ENCODE measurements around the gene TVP23A. TPM values are rescaled to one million over a fixed set of nuclear protein-coding genes. Genes with fewer than 3 reads are reported as not detected.
"Not testable (repeated sequence)": the region's sequence is repeated elsewhere in the genome, so short reads cannot be mapped to it uniquely, and the experiment has no call there.

The TVP23A gene
- total and polyA plus RNA-seq, 7 donors: 0.01 to 0.13 (median 0.06) TPM; not detected in 3

DNA sequence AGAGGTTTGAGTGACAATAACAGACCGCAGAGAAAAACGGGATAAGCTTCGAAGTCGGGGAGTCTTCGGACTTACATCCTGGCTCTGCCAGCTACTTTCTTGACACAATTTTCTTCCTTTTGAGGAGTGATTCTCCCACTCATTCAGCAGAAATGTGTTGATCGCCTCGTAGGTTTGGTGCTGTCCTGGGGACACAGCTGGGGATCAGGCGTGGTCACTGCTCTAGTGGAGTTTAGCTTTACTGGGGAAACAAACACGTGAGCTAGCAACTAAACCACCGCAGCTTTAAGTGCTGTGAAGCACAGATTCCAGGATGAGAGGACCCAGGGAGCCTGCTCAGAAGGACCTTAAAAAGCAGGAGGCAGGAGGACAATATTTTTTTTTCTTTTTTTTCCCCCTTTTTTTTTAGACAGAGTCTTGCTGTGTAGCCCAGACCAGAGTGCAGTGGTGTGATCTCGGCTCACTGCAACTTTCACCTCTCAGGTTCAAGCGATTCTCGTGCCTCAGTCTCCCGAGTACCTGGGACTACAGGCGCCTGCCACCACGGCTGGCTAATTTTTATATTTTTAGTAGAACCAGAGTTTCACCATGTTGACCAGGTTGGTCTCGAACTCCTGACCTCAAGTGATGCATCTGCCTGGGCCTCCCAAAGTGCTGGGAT lies 74.1 kb downstream of the TVP23A start:
- TF ChIP-seq, protein P1, sequence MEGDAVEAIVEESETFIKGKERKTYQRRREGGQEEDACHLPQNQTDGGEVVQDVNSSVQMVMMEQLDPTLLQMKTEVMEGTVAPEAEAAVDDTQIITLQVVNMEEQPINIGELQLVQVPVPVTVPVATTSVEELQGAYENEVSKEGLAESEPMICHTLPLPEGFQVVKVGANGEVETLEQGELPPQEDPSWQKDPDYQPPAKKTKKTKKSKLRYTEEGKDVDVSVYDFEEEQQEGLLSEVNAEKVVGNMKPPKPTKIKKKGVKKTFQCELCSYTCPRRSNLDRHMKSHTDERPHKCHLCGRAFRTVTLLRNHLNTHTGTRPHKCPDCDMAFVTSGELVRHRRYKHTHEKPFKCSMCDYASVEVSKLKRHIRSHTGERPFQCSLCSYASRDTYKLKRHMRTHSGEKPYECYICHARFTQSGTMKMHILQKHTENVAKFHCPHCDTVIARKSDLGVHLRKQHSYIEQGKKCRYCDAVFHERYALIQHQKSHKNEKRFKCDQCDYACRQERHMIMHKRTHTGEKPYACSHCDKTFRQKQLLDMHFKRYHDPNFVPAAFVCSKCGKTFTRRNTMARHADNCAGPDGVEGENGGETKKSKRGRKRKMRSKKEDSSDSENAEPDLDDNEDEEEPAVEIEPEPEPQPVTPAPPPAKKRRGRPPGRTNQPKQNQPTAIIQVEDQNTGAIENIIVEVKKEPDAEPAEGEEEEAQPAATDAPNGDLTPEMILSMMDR (IDR thresholded peaks at IDR 0.05): no peak
- intact Hi-C loops (cut with DNase I): loop anchor here (5.0 to 10.0 kb wide), 4 partner anchors 83 to 1947 kb away; partner anchors contain the start of genes PMM2 (in 1 of the 2) and TMEM186 (in 1 of the 2)
- no peaks in the 10 kb centered on the region for H3K27me3 ChIP-seq (ENCODE audit: insufficient read depth in 3 of 3, low read length in 2 of 3)

DNA sequence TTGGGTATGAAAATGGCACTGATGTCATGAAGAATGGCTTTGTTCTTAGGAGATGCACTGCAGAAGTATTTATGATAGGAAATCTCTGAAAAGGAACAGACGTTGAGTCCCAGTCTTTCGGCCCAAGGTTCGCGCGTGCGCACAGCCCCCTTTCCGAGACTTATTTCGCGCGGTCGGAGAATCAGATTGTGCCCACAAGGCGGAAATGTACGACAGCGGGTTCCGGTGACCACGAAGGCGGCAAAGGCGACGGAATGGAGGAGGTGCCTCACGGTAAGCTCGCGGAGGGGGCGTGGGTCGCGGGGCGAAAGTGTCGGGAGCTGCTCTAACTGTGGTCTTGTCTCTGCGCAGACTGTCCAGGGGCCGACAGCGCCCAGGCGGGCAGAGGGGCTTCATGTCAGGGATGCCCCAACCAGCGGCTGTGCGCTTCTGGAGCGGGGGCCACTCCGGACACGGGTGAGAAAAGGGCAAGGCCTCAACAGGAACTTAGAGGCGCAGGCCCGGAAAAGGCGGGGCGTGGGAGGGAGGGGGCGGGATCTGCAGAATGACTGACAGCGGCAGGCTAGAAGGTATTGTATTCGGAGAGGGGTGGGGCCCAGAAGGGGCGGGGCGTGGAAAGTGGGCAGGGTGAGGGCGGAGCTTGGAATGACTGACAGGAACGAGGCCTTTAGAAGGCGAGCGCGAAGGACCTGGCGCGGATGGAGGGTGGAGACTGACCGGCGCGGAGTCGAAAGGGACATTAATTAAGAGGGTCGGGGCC lies 74.8 kb downstream of the TVP23A start, which contains the start of gene NUBP1:
Gene NUBP1 (plus strand): TSS at position 233 of the 760 bp plus-strand sequence. CDS start 22 bp downstream, at position 255.
- H3K36me3 ChIP-seq (ENCODE audit: insufficient read depth in 1 of 2, low read depth in 1 of 2): peaks cover 6 to 21% of the 10 kb centered on the region in 2 donors
- peaks cover 23% of the 10 kb centered on the region for H3K4me1 ChIP-seq
- H3K27me3 ChIP-seq (ENCODE audit: insufficient read depth in 3 of 3, low read length in 2 of 3): no peaks in the 10 kb centered on the region
- intact Hi-C loops (cut with DNase I): loop anchor here (5.0 to 10.0 kb wide), 3 partner anchors 166 to 1946 kb away; partner anchors contain the start of genes PMM2 (in 1 of the 2) and TMEM186 (in 1 of the 2)
- peak within 1 kb of the TSS; percentile 58 for H3K4me3 ChIP-seq
- H3K27ac ChIP-seq: peak within 1 kb of the TSS; percentile 86
- ATAC-seq: peak; percentile 97 to 98 (median 98)
- DNase-seq: peak; percentile 99
- TF ChIP-seq, protein P1 (IDR thresholded peaks at IDR 0.05): no peak
- 0 to 1% (median 0%) methylated on average over 55 to 57 of the region's 57 CpGs for WGBS, 3 donors
- no peaks in the 10 kb centered on the region for H3K9me3 ChIP-seq

More for the DNA sequence above, 74.1 kb downstream of the TVP23A start:
- H3K4me1 ChIP-seq: peaks cover 20% of the 10 kb centered on the region
- 37 to 40% (median 38%) methylated on average over 17 of the region's 17 CpGs for WGBS, 3 donors
- DNase-seq: peak; percentile 40 to 61
- peak overlapping the region; percentile 58 for H3K4me3 ChIP-seq
- no peaks in the 10 kb centered on the region for H3K9me3 ChIP-seq
- peak overlapping the region; percentile 86 for H3K27ac ChIP-seq
- H3K36me3 ChIP-seq (ENCODE audit: insufficient read depth in 1 of 2, low read depth in 1 of 2): peaks cover 6 to 27% of the 10 kb centered on the region in 2 donors
- ATAC-seq: peak in 3 of 4 donors; percentile 2 to 16 (median 4)

DNA sequence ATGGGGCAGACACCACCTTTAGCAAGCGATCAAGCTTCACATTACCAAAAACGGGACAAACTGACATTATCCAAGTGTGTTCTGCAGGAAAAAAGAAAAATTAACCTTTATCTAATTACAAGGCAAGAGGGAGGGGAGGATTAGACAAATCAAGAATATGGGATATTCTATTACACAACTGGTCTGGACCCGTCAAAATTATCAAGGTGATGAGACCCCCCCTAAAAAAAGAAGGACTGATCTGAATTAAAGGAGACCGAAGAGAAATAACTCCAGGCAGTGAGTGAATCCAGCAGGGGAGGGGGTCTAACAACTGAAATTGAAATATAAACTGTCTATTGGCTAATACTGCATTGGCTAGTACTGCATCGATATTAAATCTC lies 75.4 kb downstream of the TVP23A start:
- H3K27ac ChIP-seq: peak overlapping the region; percentile 86
- WGBS, 3 donors: 29 to 31% (median 30%) methylated on average over 5 of the region's 5 CpGs
- intact Hi-C loops (cut with DNase I): loop anchor here (5.0 to 10.0 kb wide), 3 partner anchors 166 to 1946 kb away; partner anchors contain the start of genes PMM2 (in 1 of the 2) and TMEM186 (in 1 of the 2)

DNA sequence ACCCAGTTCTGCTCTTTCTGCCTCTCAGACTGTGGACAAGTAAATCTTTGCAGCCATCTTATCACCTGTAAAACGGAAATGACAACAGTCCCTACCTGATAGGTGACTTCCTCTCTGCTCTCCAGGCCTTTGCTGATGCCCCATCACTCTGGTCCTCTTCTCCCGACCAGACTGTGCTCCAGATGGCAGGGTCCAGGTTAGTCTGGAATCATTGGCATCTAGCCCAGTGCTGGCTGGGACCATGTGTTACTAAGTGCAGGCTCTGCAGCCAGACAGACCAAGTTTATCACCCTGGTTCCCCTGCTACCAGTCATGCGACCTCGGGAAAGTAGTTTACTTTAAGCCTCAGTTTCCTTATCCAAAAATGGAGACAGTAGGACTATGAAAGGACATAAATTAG lies 76.8 kb downstream of the TVP23A start:
- intact Hi-C loops (cut with DNase I): loop anchor here (2.0 to 10.0 kb wide), 4 partner anchors 165 to 1945 kb away; partner anchors contain the start of genes PMM2 (in 1 of the 2) and TMEM186 (in 1 of the 2)
- no peak for ATAC-seq
- H3K4me3 ChIP-seq: no peak overlapping the region
- TF ChIP-seq, protein P1 (IDR thresholded peaks at IDR 0.05): no peak
- no peak for DNase-seq
- no peaks in the 10 kb centered on the region for H3K9me3 ChIP-seq
- H3K27me3 ChIP-seq (ENCODE audit: insufficient read depth in 3 of 3, low read length in 2 of 3): no peaks in the 10 kb centered on the region
- H3K36me3 ChIP-seq (ENCODE audit: insufficient read depth in 1 of 2, low read depth in 1 of 2): peaks cover 0 to 4% of the 10 kb centered on the region in 2 donors
- peaks cover 39% of the 10 kb centered on the region for H3K4me1 ChIP-seq
- 48 to 54% (median 53%) methylated on average over 4 of the region's 4 CpGs for WGBS, 3 donors
- H3K27ac ChIP-seq: peak overlapping the region; percentile 28

More for the DNA sequence above, 75.4 kb downstream of the TVP23A start:
- DNase-seq: no peak
- H3K36me3 ChIP-seq (ENCODE audit: insufficient read depth in 1 of 2, low read depth in 1 of 2): peaks cover 6 to 15% of the 10 kb centered on the region in 2 donors
- H3K27me3 ChIP-seq (ENCODE audit: insufficient read depth in 3 of 3, low read length in 2 of 3): no peaks in the 10 kb centered on the region
- TF ChIP-seq, protein P1 (IDR thresholded peaks at IDR 0.05): no peak
- no peak for ATAC-seq
- peaks cover 29% of the 10 kb centered on the region for H3K4me1 ChIP-seq
- peak overlapping the region; percentile 58 for H3K4me3 ChIP-seq
- no peaks in the 10 kb centered on the region for H3K9me3 ChIP-seq

DNA sequence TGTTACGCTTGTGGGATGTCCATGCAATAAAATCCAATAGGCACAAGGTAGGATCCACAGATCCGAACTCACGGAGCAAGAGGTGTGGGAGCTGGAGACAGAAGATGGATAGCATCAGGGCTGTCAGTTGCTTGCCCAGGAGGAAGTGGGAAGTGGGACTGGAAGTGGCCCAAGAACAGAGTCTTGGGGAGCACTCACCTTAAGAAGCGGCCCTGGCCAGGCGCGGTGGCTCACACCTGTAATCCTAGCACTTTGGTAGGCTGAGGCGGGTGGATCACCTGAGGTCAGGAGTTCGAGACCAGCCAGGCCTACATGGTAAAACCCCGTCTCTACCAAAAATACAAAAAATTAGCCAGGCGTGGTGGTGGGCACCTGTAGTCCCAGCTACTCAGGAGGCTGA lies 77.3 kb downstream of the TVP23A start:
- H3K27ac ChIP-seq; H3K4me3 ChIP-seq; H3K27me3 ChIP-seq (ENCODE audit: insufficient read depth in 3 of 3, low read length in 2 of 3); DNase-seq; H3K9me3 ChIP-seq; H3K36me3 ChIP-seq (ENCODE audit: insufficient read depth in 1 of 2, low read depth in 1 of 2); ATAC-seq: not testable (repeated sequence)
- WGBS, 3 donors: 95 to 96% (median 96%) methylated on average over 10 of the region's 10 CpGs
- intact Hi-C loops (cut with DNase I): loop anchor here (2.0 to 10.0 kb wide), 4 partner anchors 164 to 1944 kb away; partner anchors contain the start of genes PMM2 (in 1 of the 2) and TMEM186 (in 1 of the 2)
- H3K4me1 ChIP-seq: peaks cover 39% of the 10 kb centered on the region
